Uterus (tissue), 2 donors: ENCODE results near the gene COQ5.

Experiments
- CTCF ChIP-seq, 4 experiments: fragments of 200-600 bp in 2 of 4; fragments of 450-650 bp in 2 of 4; sonication (generic) in 2 of 4; IDR thresholded peaks; one replicate each; pipeline ENCODE4 v1.5.1; 2016 to 2019; ENCODE audit warnings: antibody characterized with exemption in 4 of 4, mild to moderate bottlenecking in 2 of 4, moderate library complexity in 1 of 4
- POLR2A ChIP-seq, 2 donors: fragments of 450-650 bp; IDR thresholded peaks; one replicate each; pipeline ENCODE4 v1.6.1; 2016; ENCODE audit warnings: antibody characterized with exemption in 2 of 2, mild to moderate bottlenecking in 1 of 2, moderate library complexity in 1 of 2

GRCh38 chr12:120532701-120533238 lies 3.8 kb upstream of the COQ5 start:
- no peak for TF ChIP-seq CTCF (IDR thresholded peaks at IDR 0.05)
- TF ChIP-seq POLR2A (IDR thresholded peaks at IDR 0.05): no peak
